Glutamatergic neuron (in vitro differentiated cells): Measurements from ENCODE around the gene TPK1. TPM values are rescaled to one million over a fixed set of nuclear protein-coding genes. Genes with fewer than 3 reads are reported as not detected.

ENCODE experiments used
- DNase-seq: peaks from one replicate; pipeline ENCODE4 v3.0.0; 2022
- H3K27ac Mint-ChIP-seq: one replicate; pipeline ENCODE4 v1.8.0; 2020; ENCODE audit warnings: mild to moderate bottlenecking, mixed read lengths, inconsistent platforms; ENCODE audit not compliant: unreplicated experiment
- H3K27me3 Mint-ChIP-seq: one replicate; pipeline ENCODE4 v1.8.0; 2020; ENCODE audit warnings: mild to moderate bottlenecking, moderate library complexity, mixed read lengths, inconsistent platforms; ENCODE audit not compliant: unreplicated experiment
- H3K36me3 Mint-ChIP-seq: one replicate; pipeline ENCODE4 v1.8.0; 2020; ENCODE audit warnings: mild to moderate bottlenecking, mixed read lengths, inconsistent platforms; ENCODE audit not compliant: unreplicated experiment
- H3K4me1 Mint-ChIP-seq: one replicate; pipeline ENCODE4 v1.8.0; 2020; ENCODE audit warnings: mild to moderate bottlenecking, low read depth, mixed read lengths, inconsistent platforms; ENCODE audit not compliant: unreplicated experiment
- H3K4me3 Mint-ChIP-seq: one replicate; pipeline ENCODE4 v1.8.0; 2020; ENCODE audit warnings: mild to moderate bottlenecking, mixed read lengths, inconsistent platforms; ENCODE audit not compliant: unreplicated experiment
- H3K9me3 Mint-ChIP-seq: one replicate; pipeline ENCODE4 v1.8.0; 2020; ENCODE audit warnings: mild to moderate bottlenecking, moderate library complexity, mixed read lengths, inconsistent platforms; ENCODE audit not compliant: unreplicated experiment
- CTCF ChIP-seq: fragments of 200-600 bp; sonication (generic); IDR thresholded peaks from one replicate; pipeline ENCODE4 v1.5.0; 2021; ENCODE audit not compliant: partially characterized antibody, unreplicated experiment
- long read RNA-seq: library from polyadenylated mRNA; unstranded; transcript quantifications from one replicate; pipeline ENCODE4 v2.0.0, GENCODE V29; 2020; ENCODE audit not compliant: unreplicated experiment
- total RNA-seq: library from RNA; stranded (reverse); fragmentation: NEBNext Ultra II Directional; extraction: Animal tissue kit (Norgen Biotek cat#: 25700); gene quantifications from one replicate; pipeline ENCODE4 v1.2.1, GENCODE V29; 2021; ENCODE audit not compliant: unreplicated experiment

TPK1 gene
- 2.6 TPM for total RNA-seq
- long read RNA-seq, result 0 reads

GRCh38 chr7:144835652-144836544, at the start of gene TPK1:
TSS of gene TPK1 (minus strand) at chr7:144836053. CDS start at chr7:144835602, 451 bp downstream.
- H3K4me3 Mint-ChIP-seq, result peak within 1 kb of the TSS; percentile 95
- DNase-seq, result peak; percentile 90
- H3K4me1 Mint-ChIP-seq, result no peaks in the 10 kb centered on the region
- peaks cover 3% of the 10 kb centered on the region for H3K27me3 Mint-ChIP-seq
- H3K36me3 Mint-ChIP-seq, result no peaks in the 10 kb centered on the region
- H3K27ac Mint-ChIP-seq, result peak within 1 kb of the TSS; percentile 99
- no peak for TF ChIP-seq CTCF
- H3K9me3 Mint-ChIP-seq, result peaks cover 6% of the 10 kb centered on the region

- no peak for TF ChIP-seq CTCF
- no peak overlapping the region for H3K27ac Mint-ChIP-seq
- H3K4me1 Mint-ChIP-seq, result no peaks in the 10 kb centered on the region
- no peaks in the 10 kb centered on the region for H3K36me3 Mint-ChIP-seq
- no peak overlapping the region for H3K4me3 Mint-ChIP-seq
- no peaks in the 10 kb centered on the region for H3K27me3 Mint-ChIP-seq
- H3K9me3 Mint-ChIP-seq, result no peaks in the 10 kb centered on the region
- DNase-seq, result no peak
Observed at GRCh38 chr7:144885478-144885877, 49.6 kb upstream of the TPK1 start.

GRCh38 chr7:144884896-144885295, 49.0 kb upstream of the TPK1 start:
- Mint-ChIP-seq H3K4me1 (no peaks in the 10 kb centered on the region), H3K27ac (no peak overlapping the region), H3K36me3 (no peaks in the 10 kb centered on the region), H3K27me3 (no peaks in the 10 kb centered on the region), H3K4me3 (no peak overlapping the region), H3K9me3 (no peaks in the 10 kb centered on the region)
- no peak for DNase-seq
- no peak for TF ChIP-seq CTCF

DNA sequence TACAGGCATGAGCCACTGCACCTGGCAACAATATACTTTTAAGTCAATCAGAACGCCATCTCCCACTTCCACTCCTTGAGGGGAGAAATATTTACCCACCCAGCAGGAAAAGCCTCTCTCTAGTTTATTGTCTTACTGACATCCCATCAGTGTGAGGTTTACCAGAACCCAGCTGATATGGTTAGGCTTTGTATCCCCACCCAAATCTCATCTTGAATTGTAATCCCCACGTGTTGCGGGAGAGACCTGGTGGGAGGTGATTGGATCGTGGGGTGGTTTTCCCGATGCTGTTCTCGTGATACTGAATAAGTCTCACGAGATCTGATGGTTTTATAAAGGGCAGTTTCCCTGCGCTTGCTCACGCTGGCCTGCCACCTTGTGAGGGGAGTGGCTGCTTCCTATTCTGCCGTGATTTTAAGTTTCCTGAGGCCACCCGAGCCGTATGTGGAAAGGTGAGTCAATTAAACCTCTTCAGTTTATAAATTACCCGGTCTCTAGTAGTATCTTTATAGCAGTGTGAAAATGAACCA, 37.5 kb upstream of the TPK1 start:
- no peak overlapping the region for H3K27ac Mint-ChIP-seq
- DNase-seq, result no peak
- no peak overlapping the region for H3K4me3 Mint-ChIP-seq
- H3K9me3 Mint-ChIP-seq, result peaks cover 2% of the 10 kb centered on the region
- H3K36me3 Mint-ChIP-seq, result peaks cover 4% of the 10 kb centered on the region
- H3K4me1 Mint-ChIP-seq, result peaks cover 12% of the 10 kb centered on the region
- H3K27me3 Mint-ChIP-seq, result peaks cover 4% of the 10 kb centered on the region
- TF ChIP-seq CTCF, result no peak

DNA sequence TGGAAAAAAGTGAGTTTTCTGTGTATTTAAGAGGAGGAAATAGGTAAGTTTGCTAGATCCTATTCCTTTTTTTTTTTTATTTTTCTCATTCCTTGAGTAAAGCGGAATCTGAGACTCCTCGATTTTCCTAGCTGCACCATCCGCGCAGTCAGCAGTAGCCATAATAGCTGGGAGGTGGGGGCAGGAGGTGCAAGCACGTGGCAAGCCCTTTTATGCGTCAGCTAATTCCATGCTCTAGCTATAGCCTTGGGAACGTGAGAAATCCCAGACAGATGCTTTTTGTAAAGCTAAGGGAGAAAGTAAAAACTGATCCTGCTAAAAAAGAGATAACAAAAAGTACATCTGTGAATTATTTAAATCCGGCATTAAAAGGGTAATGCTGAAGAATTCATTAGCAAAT, 33.2 kb upstream of the TPK1 start:
- no peaks in the 10 kb centered on the region for H3K27me3 Mint-ChIP-seq
- no peak for TF ChIP-seq CTCF
- no peak overlapping the region for H3K27ac Mint-ChIP-seq
- peaks cover 6% of the 10 kb centered on the region for H3K4me1 Mint-ChIP-seq
- H3K4me3 Mint-ChIP-seq, result no peak overlapping the region
- H3K9me3 Mint-ChIP-seq, result no peaks in the 10 kb centered on the region
- H3K36me3 Mint-ChIP-seq, result no peaks in the 10 kb centered on the region
- no peak for DNase-seq
